GM19467 (cell line): ENCODE results near the gene IMPACT.

Source experiments
- ATAC-seq: cut with Tn5 transposase; IDR thresholded peaks from one replicate; pipeline ENCODE4 v1.9.1; 2021; ENCODE audit warnings: mild to moderate bottlenecking, moderate library complexity; ENCODE audit not compliant: unreplicated experiment

Gene IMPACT

DNA sequence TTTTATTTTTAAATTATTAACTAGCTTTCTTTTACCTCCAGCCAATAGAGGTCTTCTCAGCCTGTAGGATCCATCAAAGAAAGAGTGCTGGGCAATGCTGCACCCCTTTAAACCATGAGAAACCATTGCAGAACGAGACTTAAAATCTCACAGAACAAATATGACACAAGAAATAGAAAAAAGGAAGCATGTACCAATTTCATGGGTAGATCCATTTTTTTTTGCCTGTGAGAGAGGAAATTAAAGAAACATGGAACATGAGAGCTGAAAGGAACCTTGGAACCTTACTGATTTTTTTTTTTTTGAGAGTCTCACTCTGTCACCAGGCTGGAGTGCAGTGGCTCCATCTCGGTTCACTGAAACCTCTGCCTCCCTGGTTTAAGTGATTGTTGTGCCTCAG, 47.9 kb downstream of the IMPACT start:
- no peak for ATAC-seq

DNA sequence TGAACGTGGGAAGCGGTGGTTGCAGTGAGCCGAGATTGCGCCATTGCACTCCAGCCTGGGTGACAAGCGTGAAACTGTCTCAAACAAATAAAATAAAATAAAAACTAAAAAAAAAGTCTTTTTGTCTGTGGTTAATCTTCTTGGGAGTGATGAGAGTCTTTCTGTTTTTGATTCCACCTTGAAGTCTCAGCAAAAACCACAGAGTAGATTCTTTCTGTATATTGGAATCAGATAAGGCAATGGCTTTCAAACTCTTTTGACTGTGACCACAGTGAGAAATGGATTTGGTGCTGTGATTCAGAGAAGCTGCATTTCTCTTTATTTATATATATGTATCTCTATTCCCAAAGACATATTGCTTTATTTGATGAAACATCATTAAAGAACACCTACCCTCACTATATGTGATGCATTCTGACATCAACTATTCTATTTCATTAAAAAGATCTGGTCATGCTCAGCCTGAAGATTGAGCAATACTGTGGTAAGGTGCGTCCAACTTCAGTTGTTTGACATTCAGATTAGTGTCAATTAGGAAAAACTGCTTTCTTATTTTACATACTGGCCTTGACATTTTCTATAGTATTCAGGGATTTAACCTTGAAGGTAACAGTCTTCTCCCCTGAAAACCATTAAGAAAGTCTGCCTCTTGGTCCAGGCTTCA, 49.6 kb downstream of the IMPACT start:
- no peak for ATAC-seq

DNA sequence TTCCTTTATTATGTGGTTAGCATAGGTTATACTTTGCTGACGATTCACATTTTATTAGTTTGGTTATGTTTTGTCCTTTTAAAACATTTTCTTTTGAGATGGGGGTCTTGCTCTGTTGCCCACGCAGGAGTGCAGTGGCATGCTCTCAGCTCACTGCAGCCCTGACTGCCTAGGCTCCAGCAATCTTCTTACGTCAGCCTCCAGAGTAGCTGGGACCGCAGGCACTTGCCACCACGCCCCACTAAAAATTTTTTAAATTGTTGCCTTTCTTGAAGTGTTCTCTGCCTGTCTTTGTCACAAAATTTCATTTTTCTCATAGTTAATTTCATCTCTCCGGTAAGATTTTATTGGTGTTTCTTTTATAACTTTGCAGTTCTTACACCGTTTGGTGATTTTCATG, 52.9 kb downstream of the IMPACT start:
- no peak for ATAC-seq

DNA sequence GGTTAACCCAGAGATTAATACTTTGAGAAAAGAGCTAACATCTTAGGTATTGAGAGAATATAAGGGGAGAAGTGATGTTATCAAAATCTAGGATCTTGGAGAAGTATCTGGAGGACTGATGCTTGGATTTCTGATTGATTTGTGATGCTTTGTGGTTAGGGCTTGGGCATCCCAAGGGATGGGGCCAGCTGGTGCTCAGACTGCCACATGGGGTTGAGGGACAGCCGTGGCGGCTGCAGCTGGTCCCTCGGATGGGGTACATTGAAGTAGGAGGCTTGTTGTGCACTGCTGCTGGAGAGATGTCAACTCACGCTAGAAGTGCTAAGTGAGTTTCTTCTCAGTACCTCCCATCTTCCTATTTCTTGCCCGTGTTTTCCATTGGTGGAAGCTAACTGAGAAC, 56.4 kb downstream of the IMPACT start:
- ATAC-seq: no peak

DNA sequence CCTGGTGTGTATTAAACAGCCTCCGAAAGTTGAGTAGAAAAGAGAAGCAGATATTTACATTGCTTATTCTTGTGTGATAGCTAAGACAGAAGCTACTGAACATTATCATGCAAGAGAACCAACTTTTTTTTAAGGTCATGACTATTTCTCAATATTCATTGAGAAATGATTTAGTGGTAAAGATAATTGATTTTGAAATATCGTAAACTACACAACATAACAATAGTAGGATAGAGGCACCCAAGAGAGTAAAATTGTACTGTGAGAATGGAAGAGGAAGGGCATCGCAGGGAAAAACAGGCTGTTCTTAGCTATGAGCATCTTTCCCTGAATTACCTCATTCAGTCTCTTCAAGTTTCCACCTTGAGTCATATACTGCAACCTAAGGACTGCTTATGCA, 59.2 kb downstream of the IMPACT start:
- no peak for ATAC-seq

DNA sequence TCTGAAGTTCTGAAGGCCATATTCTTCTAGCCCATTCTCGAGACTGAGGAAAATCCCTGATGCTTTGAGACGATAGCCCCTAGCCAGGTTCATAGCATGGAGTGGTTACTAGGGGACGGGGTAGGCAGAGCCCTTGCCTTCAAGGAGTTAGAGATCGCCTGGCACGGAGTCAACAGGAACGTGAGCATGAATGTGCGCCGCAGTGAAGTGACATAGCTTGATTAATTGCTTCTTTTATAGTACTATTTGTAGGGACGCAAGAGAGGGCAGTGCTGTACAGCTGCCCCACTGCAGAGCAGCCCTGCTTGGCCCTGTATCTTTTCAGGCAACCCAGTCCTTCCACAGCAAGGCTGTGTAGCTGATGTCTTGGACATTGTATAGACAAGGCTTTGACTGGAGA, 60.2 kb downstream of the IMPACT start:
- no peak for ATAC-seq

DNA sequence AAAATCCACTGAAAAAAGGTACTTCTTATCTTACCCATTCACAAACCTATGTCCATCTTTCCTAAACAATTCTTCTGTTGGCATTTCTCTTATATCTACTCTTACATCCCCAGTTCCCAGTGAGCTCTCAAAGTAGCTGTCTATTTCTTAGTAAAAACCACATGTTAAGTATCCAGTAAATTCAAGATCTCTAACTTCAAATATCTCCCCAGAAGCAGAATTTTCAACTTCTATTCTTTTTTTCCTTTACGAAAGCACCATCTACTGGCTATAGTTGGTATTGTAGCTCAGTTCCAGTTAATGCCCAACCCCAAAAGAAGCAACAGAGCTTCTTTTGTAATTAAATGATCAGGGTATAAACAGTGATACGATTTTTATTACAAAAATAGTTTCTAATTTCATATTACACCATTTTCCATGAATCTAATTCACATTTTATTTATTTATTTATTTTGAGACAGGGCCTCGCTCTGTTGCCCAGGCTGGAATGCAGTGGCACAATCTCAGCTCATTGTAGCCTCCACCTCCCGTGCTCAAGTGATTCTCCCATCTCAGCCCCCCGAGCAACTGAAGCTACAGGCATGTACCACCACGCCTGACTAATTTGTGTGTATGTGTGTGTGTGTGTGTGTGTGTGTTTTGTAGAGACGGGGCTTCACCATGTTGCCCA, 62.5 kb downstream of the IMPACT start:
- ATAC-seq: no peak

DNA sequence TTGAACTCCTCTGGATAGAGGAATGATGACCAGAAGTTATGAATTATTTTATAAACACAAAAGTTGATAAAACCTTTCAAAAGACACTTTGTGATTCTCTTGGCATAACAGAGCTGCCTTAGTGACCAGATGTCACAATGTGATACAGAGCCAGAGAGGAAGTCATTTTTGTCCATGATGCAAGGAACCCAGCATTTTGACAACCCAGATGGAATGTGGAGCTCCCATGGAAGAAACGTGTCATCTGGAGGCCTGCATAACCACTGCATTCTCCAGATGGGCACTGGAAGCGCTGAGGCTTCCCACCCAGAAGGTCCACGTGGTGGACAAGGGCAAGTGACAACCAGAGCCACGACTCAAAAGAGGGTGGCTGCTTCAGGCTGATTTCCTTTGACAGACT, 64.1 kb downstream of the IMPACT start:
- ATAC-seq: no peak

DNA sequence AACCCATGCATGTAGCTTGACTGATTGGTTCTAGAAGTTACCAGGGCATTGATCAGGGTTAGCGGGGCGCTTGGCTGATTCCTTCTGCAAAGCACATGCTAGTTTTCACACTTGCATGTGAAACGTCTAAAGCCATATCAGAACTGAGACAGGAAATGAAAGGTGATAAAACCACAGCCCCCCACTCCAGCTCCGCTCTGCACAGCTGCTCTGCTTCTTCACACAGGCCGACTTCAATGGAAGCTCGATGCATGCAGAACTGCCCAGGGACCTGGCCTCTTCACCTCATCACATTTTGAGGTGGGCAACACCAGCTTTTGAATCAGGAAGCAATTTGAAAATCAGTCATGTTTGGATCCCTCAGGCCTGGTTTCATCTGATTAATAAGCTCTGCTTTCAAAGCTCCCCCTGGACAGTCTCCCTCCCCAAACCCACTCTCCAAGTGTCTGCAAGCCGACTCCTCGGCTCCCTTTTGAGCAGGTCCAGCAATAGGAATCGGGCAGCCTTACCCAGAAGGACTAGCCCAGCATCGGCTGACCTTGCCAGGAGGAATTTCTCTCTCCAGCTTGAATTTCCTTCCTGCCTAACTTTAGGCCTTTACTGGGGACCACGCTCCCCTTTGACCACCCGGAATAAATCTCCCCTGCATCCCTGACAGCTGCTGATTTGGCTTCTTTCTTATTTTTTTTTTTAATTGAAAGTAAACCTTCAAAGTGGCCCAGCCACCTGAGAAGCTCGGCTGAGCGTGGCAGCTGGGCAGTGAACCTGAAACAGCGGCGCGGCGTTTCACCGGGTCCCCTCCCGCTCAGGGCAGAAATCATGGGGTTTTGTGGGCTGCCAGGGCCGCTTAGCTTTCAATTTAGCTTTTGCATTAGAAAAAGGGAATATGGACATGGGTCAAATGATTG, 65.7 kb downstream of the IMPACT start:
- peak; percentile 86 for ATAC-seq

DNA sequence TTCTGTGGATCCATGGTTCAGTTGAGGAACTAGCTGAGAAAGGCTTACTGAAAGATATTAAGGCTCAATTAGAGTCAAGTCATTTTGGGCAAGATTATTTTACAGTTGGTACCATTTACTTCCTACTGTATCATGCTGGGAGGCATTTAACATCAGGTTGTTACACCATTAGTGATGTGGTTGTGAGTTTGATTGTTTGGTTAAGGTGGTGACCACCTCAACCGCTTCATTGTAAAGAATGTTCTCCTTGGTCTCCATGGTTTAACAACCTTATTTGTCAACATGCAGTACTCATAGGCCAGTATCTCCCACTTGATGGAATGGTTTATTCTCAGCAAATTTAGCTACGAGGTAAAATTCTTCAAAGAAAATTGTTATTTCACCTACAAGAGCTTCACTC, 68.1 kb downstream of the IMPACT start:
- no peak for ATAC-seq

DNA sequence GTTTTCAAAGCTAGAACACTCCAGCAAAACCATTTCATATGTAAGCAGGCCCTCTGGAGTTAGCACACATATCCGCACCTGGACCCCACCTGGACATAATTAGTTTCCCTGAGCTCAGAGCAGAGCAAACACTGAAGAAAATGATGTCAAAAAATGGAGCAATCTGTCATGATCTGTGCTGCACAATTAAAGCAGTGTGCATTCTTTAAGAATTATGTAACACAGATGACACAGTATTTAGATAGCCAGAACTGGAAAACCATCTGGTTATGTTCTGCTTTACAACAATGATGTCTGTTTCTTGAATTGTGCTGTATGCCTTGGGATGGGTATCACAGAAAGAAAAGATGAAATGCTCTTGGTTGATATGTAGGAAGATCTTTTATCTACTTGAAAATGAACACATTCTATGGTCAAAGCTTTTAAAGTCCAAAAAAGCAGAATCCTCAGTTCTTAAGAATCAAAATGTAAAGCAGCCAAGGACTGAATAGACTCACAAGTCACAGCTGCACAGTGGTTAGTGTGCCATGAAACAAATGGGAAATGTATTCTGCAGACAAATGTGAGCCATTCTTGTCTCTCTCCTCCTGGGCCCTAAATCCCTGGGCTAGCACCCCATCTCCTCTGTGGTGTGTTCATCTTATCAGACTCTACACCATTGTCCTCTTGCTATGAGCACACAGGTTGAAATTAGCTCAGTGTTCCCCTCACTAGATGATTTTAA, 70.7 kb downstream of the IMPACT start:
- ATAC-seq: no peak

DNA sequence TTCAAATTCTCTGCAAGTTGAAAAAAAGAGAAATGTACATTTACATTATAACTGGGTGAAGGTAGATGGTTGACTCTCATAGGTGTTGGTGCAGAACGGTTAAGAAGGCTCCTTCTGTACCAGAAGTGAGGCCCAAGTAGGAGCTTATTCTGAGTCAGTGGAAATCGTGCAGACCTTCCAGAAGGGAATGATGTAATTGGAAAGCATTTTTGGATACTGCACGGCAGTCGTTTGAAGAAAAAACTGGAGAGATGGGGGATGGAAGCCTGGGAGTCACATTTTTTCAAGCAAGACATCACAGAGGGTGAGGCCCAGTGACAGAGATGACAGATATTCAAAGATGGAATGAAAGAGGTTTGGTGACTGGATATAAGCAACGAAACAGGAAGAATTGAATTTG, 73.3 kb downstream of the IMPACT start:
- ATAC-seq: no peak

DNA sequence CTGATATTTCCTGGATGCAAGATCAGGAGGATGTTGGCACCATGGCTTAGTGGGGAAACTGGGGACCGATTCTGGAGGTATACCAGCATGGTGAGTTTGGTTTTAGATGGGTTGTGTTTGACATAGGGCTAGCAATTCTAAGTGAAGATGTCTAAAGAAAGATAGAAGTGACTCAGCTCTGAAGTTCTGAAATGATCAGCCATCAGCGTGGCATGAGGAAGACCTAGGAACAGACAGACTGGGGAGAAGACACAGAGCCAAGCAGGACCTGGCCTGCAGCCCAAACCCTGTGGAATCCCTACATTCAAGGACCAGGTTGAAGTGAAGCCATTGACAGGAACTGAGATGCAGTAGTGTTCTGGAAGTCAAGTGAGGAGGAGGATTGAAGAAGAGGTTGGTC, 73.7 kb downstream of the IMPACT start:
- ATAC-seq: no peak

DNA sequence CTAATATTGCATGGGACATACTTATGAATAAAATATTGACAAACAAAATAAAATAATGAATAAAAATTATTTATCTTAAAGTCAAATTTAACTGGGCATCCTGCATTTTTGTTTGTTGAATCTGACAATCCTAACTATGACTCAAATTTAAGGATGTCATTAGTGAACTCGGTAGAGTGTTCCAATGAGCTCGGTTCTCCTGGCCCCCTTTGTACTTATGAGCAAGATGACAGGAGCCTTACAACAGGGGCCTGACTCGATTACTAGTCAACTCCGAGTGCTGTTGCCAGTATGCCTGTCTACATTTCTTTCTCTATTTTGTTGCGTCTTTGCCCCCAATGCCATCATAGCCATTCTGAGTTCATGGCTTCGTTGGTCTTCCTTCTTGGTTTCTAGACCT, 74.3 kb downstream of the IMPACT start:
- no peak for ATAC-seq

DNA sequence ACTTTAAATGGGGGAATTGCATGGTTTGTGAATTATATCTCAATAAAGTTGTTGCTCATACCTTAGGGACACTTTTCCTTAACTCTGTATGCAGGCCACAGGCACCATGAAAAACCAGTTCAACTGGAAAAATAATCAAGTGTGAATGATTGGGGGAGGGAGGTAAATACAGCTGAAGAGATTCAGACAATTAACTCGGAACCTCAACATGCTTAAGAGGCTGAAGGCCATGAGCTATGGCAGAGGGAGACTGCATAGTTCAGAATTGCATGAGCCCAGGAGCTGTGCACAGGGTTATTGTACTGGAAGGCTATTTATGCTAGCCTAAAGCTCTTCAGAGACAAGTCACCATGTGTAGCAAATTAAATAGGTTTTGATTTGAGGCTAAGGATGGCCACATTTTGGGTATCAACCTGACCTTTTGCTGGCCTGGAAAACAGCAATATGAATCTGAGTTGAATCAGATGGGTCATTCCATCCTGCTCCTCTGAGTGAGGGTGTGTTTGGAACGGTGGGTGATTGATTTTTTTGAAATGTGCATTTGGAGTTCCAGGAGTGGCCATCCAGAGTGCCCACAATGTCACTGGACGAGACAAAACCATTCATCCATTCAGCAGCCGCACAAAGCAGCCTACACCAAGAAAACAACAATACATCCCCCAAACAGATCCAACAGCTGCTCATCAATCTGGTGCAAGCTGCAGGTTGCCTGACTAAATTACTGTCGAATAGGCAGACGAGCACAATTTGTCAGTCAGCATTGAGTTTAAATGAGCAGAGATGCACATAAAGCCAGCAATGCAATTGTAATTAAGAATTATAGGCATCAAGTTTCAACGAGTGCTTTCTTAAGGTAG, 76.4 kb downstream of the IMPACT start:
- no peak for ATAC-seq
